IMR-90 (cell line): Measurements from ENCODE around the gene RAB3A. TPM values are rescaled to one million over a fixed set of nuclear protein-coding genes. Genes with fewer than 3 reads are reported as not detected.

Experiments
- ATAC-seq: fragments of 200-7000 bp; cut with Tn5 transposase; 2 replicates; pipeline ENCODE4 v1.9.1; 2020; ENCODE audit warnings: low read depth, mild to moderate bottlenecking, moderate library complexity
- BruUV-seq: library from RNA; stranded (reverse); fragments of 400-500 nt; replicated peaks from 2 replicates; lab custom pipeline; 2021; lab: Mats Ljungman, UMichigan
- CTCF ChIA-PET: fragments of 300-600 bp; formaldehyde crosslinking; extraction: SDS; loops from one replicate; lab custom pipeline; 2021; ENCODE audit warnings: antibody characterized with exemption; lab: Yijun Ruan, JAX
- POLR2A ChIA-PET: fragments of 300-600 bp; sonication (Branson Sonifier 250); formaldehyde crosslinking; loops from one replicate; lab custom pipeline; 2022; ENCODE audit warnings: antibody characterized with exemption; ENCODE audit not compliant: unreplicated experiment; lab: Charles Lee
- DNase-seq: peaks from one replicate; pipeline ENCODE4 v3.0.0; 2013
- H2AFZ ChIP-seq: replicated peaks from 2 replicates; pipeline ENCODE3; 2013; ENCODE audit warnings: low read length, mild to moderate bottlenecking; ENCODE audit not compliant: poor library complexity
- H2AK5ac ChIP-seq: 2 replicates; pipeline ENCODE4 v1.6.1; 2013; ENCODE audit warnings: low read depth, low read length, inconsistent platforms
- H2AK9ac ChIP-seq: replicated peaks from 2 replicates; pipeline ENCODE3; 2013; ENCODE audit warnings: mild to moderate bottlenecking, low read depth, low read length, moderate library complexity; ENCODE audit not compliant: poor library complexity
- H2BK120ac ChIP-seq: 2 replicates; pipeline ENCODE4 v1.6.1; 2013; ENCODE audit warnings: low read depth, low read length, inconsistent platforms
- H2BK15ac ChIP-seq: 3 replicates; pipeline ENCODE4 v1.6.1; 2013; ENCODE audit warnings: low read depth, low read length, inconsistent platforms
- H2BK20ac ChIP-seq: 2 replicates; pipeline ENCODE4 v1.6.1; 2013; ENCODE audit warnings: low read depth, mild to moderate bottlenecking, inconsistent platforms, low read length, moderate library complexity
- H2BK5ac ChIP-seq: 2 replicates; pipeline ENCODE4 v1.6.1; 2013; ENCODE audit warnings: mild to moderate bottlenecking, low read depth, low read length, inconsistent platforms; ENCODE audit not compliant: poor library complexity, severe bottlenecking
- H3K14ac ChIP-seq: replicated peaks from 2 replicates; pipeline ENCODE4 v1.6.1; 2013; ENCODE audit warnings: low read depth, low read length, inconsistent platforms
- H3K18ac ChIP-seq: 2 replicates; pipeline ENCODE4 v1.6.1; 2013; ENCODE audit warnings: low read depth, low read length, control low read depth
- H3K23ac ChIP-seq: 2 replicates; pipeline ENCODE4 v1.6.1; 2013; ENCODE audit warnings: low read depth, low read length, inconsistent platforms
- H3K27ac ChIP-seq: 2 replicates; pipeline ENCODE4 v1.5.1; 2013; ENCODE audit warnings: mild to moderate bottlenecking, control low read depth, low read length; ENCODE audit not compliant: insufficient read depth
- H3K27me3 ChIP-seq: 2 replicates; pipeline ENCODE4 v1.6.1; 2013; ENCODE audit warnings: low read length; ENCODE audit not compliant: control insufficient read depth, insufficient read depth
- H3K36me3 ChIP-seq: 2 replicates; pipeline ENCODE4 v1.6.1; 2013; ENCODE audit warnings: low read length, mixed read lengths; ENCODE audit not compliant: control insufficient read depth, insufficient read depth
- H3K4ac ChIP-seq: 2 replicates; pipeline ENCODE4 v1.6.1; 2013; ENCODE audit warnings: low read depth, low read length, inconsistent platforms
- H3K4me1 ChIP-seq: 2 replicates; pipeline ENCODE4 v1.6.1; 2013; ENCODE audit warnings: low read length, mixed read lengths; ENCODE audit not compliant: control insufficient read depth, insufficient read depth
- H3K4me2 ChIP-seq: 2 replicates; pipeline ENCODE4 v1.6.1; 2013; ENCODE audit warnings: low read depth, mild to moderate bottlenecking, control low read depth, low read length, moderate library complexity
- H3K4me3 ChIP-seq: 2 replicates; pipeline ENCODE4 v1.5.1; 2013; ENCODE audit warnings: low read depth, mild to moderate bottlenecking, control low read depth, low read length, moderate library complexity; ENCODE audit not compliant: insufficient read depth
- H3K56ac ChIP-seq: 2 replicates; pipeline ENCODE4 v1.6.1; 2013; ENCODE audit warnings: low read length, inconsistent platforms; ENCODE audit not compliant: insufficient read depth; ENCODE audit errors: extremely low read depth
- H3K79me1 ChIP-seq, 2 experiments: 2 replicates each; pipeline ENCODE4 v1.6.1; 2013; ENCODE audit warnings: low read length in 2 of 2, inconsistent platforms in 1 of 2, low read depth in 1 of 2
- H3K9ac ChIP-seq: 2 replicates; pipeline ENCODE4 v1.6.1; 2013; ENCODE audit warnings: low read depth, low read length, control low read depth
- H3K9me1 ChIP-seq: 2 replicates; pipeline ENCODE4 v1.6.1; 2013; ENCODE audit warnings: low read length, inconsistent platforms; ENCODE audit not compliant: insufficient read depth
- H3K9me3 ChIP-seq: 2 replicates; pipeline ENCODE4 v1.6.1; 2013; ENCODE audit warnings: low read length; ENCODE audit not compliant: control insufficient read depth, insufficient read depth
- H4K20me1 ChIP-seq: 2 replicates; pipeline ENCODE4 v1.6.1; 2013; ENCODE audit warnings: low read length, inconsistent platforms; ENCODE audit not compliant: insufficient read depth
- H4K5ac ChIP-seq: 2 replicates; pipeline ENCODE4 v1.6.1; 2013; ENCODE audit warnings: mild to moderate bottlenecking, low read depth, low read length, control low read depth
- H4K8ac ChIP-seq, 2 experiments: 2 replicates each; pipeline ENCODE4 v1.6.1; 2013; ENCODE audit warnings: low read depth in 2 of 2, low read length in 2 of 2, control low read depth in 1 of 2, inconsistent platforms in 1 of 2
- H4K91ac ChIP-seq: 2 replicates; pipeline ENCODE4 v1.6.1; 2013; ENCODE audit warnings: low read depth, low read length, inconsistent platforms; ENCODE audit not compliant: insufficient read depth
- BHLHE40 ChIP-seq: fragments of 150-350 bp; IDR thresholded peaks from 2 replicates; pipeline ENCODE4 v1.6.1; 2016; ENCODE audit warnings: mild to moderate bottlenecking, low read depth, low read length
- FOS ChIP-seq: fragments of 150-350 bp; IDR thresholded peaks from 2 replicates; pipeline ENCODE4 v1.6.1; 2016; ENCODE audit warnings: low read depth, low read length
- RCOR1 ChIP-seq: IDR thresholded peaks from 2 replicates; pipeline ENCODE4 v1.6.1; 2012; ENCODE audit warnings: mild to moderate bottlenecking, low read length, improper control_type of control experiment; ENCODE audit not compliant: insufficient replicate concordance
- SMC3 ChIP-seq: fragments of 150-350 bp; IDR thresholded peaks from 2 replicates; pipeline ENCODE4 v1.6.1; 2016; ENCODE audit warnings: low read depth, mild to moderate bottlenecking, antibody characterized with exemption, low read length, moderate library complexity
- WGBS, 2 experiments: methylation state at CpG; one replicate each; pipeline versions ENCODE4 v1.1.5 to v1.1.7; 2013; ENCODE audit warnings: missing lambda C conversion rate in 2 of 2; ENCODE audit not compliant: insufficient read length in 1 of 2; ENCODE audit errors: extremely low coverage in 2 of 2; 5-methylcytosine and 5-hydroxymethylcytosine counted together
- dilution Hi-C: fragments of 300-500 bp; cut with HindIII; formaldehyde crosslinking; loops from one replicate; pipeline ENCODE4 v1.14.3; 2018; ENCODE audit warnings: low sequenced_read_pairs; ENCODE audit not compliant: unreplicated experiment
- in situ Hi-C: fragments of 300-500 bp; cut with MboI; formaldehyde crosslinking; loops from 3 replicates; pipeline ENCODE4 v1.14.3; 2019; ENCODE audit warnings: low sequenced_read_pairs, inconsistent platforms, mixed read lengths
- intact Hi-C: fragments of 100-400 bp; cut with micrococcal nuclease; formaldehyde crosslinking; loops from 2 replicates; pipeline ENCODE4 v1.10.0; 2022
- polyA plus RNA-seq, 3 experiments: library from polyadenylated mRNA; depleted of rRNA; stranded (reverse); fragments of >200 nt; gene quantifications; 2 replicates each; pipeline ENCODE4 v1.2.3, GENCODE V29; 2012; ENCODE audit warnings: low replicate concordance in 1 of 3
- total RNA-seq: library from RNA; depleted of rRNA; stranded (reverse); fragments of >200 nt; gene quantifications from 2 replicates; pipeline ENCODE4 v1.2.3, GENCODE V29; 2012

The RAB3A gene
- total and polyA plus RNA-seq, 2 of the 4 experiments (the other 2 are of a cell fraction) = 3.0 to 13.6 TPM

DNA sequence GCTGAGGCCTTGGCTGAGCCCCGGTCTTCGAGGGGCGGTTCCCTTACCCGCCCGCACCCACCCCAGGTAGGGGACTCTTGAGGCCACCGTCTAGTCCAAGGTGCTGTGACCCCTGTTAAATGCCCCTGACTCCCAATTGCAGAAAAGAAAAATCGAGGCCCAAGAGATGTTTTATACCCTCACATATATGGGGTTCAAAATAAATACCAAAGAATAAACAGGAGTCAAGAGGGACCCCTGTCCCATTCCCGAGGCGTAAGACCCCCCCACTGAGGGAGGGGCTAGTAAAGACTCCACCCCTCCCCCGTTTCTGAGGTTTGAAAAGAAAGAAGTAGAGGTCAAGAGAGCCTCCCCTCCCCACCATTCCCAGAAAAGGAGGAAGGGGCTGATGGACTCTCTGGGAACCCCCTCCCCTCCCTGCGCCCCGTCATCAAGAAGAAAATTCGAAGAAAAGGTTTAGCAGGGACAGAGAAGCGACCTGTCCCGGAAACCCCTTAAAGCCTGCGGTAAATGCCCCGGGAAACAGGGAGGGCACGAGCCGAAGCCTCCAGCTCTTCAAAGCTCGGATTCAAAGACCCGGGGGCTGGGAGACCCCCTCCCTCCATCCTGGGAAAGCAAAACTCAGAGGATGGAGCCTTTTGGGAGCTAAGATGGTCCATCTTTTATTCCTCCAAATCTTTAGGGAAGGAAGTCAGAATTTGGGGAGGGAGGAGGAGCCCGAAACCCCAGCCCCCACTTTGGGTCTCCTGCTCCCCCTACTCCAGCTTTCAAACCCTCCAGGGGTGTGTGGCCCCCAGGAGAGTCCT is 755 bp upstream of the RAB3A start (continued):
- TF ChIP-seq BHLHE40 = no peak; the same call in 1 of the 2 replicates
- TF ChIP-seq FOS = no peak
- no peak for TF ChIP-seq SMC3

DNA sequence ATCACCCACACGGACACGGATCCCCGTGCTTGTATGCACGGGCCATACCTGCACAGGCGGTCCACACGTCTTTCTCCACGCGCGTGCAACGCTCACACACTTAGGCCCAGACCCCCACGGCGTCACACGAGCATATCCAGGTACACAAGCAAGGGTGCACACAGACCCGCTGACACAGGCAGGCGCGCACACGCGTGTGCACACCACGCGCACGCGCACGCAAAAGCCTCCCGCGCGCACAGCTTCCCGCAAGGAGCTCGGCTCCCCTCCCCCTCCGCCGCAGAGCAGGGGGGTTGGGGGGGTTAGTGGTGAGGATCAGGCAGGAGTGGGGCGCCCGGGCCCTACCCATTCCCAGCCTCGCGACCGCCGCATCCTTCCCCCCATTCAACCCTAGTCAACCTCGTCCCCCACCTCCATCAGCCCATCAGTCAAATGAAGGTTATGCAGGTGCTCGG is 407 bp downstream of the RAB3A start:
- peak overlapping the region; percentile 94 for H2AFZ ChIP-seq
- H3K9me3 ChIP-seq = no peaks in the 10 kb centered on the region
- H4K5ac ChIP-seq = no peak overlapping the region
- intact Hi-C loops (loop anchor here (5.0 to 10.0 kb wide), 2 partner anchors 119 to 211 kb away; partner anchors contain the start of genes LSM4 and SSBP4), dilution Hi-C loops (no loop called here), in situ Hi-C loops (no loop called here)
- peak overlapping the region; percentile 90; the same call in 1 of the 2 replicates for H3K23ac ChIP-seq
- H3K9ac ChIP-seq = peak overlapping the region; percentile 62
- peaks cover 11% of the 10 kb centered on the region; the same call in 1 of the 2 replicates for H3K9me1 ChIP-seq
- 0 out of 2 replicates have a peak overlapping the region, but pooled peaks have one; percentile 48 for H3K4ac ChIP-seq
- peak overlapping the region; percentile 53 for H3K27ac ChIP-seq
- H4K20me1 ChIP-seq = peaks cover 11% of the 10 kb centered on the region; the same call in 1 of the 2 replicates
- ATAC-seq (no peak), DNase-seq (no peak)
- H3K79me1 ChIP-seq = peaks cover 4 to 45% of the 10 kb centered on the region in 2 experiments
- H2AK5ac ChIP-seq = peak overlapping the region; percentile 43
- H2AK9ac ChIP-seq = peak overlapping the region; percentile 88
- H4K8ac ChIP-seq = peak overlapping the region in 1 of 2 experiments; percentile 19; a peak in 1 of 4 replicates
- no peak overlapping the region for H2BK120ac ChIP-seq
- no TSS peak for BruUV-seq
- no peak overlapping the region for H2BK15ac ChIP-seq
- no peaks in the 10 kb centered on the region for H3K27me3 ChIP-seq
- POLR2A ChIA-PET = no interaction called here
- H3K4me1 ChIP-seq = peaks cover 14% of the 10 kb centered on the region
- WGBS, 2 experiments = 0% methylated on average over 16 of the region's 38 CpGs; no CpG with 5 or more reads in 1 of the 2 experiments
- H3K18ac ChIP-seq = no peak overlapping the region
- H3K4me2 ChIP-seq = peak overlapping the region; percentile 98
- H4K91ac ChIP-seq = peak overlapping the region; percentile 27; the same call in 1 of the 2 replicates
- H3K4me3 ChIP-seq = peak overlapping the region; percentile 75
- TF ChIP-seq RCOR1 (no peak), BHLHE40 (no peak)
- 0 out of 2 replicates have a peak overlapping the region, but pooled peaks have one; percentile 71 for H3K14ac ChIP-seq
- H2BK5ac ChIP-seq = peak overlapping the region; percentile 4
- no peak overlapping the region for H3K56ac ChIP-seq
- CTCF ChIA-PET = no interaction called here
- peaks cover 12% of the 10 kb centered on the region for H3K36me3 ChIP-seq
- H2BK20ac ChIP-seq = no peak overlapping the region
